Measurements from ENCODE around the gene RPP21. TPM values are rescaled to one million over a fixed set of nuclear protein-coding genes. Genes with fewer than 3 reads are reported as not detected.
A peak's percentile ranks its signal among the peaks of the same experiment; 100 is the strongest.

The RPP21 gene
- total RNA-seq, 1 experiment from 2014 or later, result 38.9 TPM

- in situ Hi-C loops (cut with HindIII; ENCODE audit: low pct_unique_long_range_greater_than_20kb, low sequenced_read_pairs), result loop anchor here (25.0 kb wide), 1 partner anchor 89 kb away; no protein-coding TSS in a partner anchor
- peak; percentile 77 for DNase-seq (ENCODE audit: low read depth, low spot score)
Measured at GRCh38 chr6:30326526-30327231, 18.3 kb upstream of the RPP21 start, which contains the start of gene TRIM39. TSS of gene TRIM39 (plus strand) at chr6:30326927. CDS start at chr6:30329318, 2,391 bp downstream.

DNA sequence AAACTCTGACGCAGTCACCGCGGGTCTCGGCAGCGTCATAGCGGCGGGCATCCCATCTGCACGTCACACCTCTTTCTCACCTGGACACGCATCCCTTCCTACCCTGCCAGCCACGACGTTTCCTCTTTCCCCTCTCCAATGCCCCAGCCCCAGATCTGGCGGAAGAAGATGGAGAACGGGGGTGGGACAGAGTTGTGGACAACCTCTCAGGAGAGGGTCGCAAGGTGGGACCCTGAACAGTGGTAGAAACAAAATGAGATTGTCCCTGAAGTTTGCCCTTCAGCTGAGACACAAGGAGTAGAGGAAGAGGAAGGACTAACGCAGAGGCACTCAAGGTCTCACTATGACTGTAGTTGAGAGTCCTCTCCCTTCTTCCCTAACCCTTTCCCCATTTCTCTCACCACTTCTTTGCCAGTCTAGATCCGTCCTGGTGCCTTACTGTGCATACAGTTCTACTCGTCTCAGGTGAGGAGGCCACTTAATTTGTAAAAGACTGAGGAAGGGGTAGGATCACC, 17.7 kb upstream of the RPP21 start:
- DNase-seq (ENCODE audit: low read depth, low spot score), result no peak
- in situ Hi-C loops (cut with HindIII; ENCODE audit: low pct_unique_long_range_greater_than_20kb, low sequenced_read_pairs), result loop anchor here (25.0 kb wide), 1 partner anchor 90 kb away; no protein-coding TSS in a partner anchor

DNA sequence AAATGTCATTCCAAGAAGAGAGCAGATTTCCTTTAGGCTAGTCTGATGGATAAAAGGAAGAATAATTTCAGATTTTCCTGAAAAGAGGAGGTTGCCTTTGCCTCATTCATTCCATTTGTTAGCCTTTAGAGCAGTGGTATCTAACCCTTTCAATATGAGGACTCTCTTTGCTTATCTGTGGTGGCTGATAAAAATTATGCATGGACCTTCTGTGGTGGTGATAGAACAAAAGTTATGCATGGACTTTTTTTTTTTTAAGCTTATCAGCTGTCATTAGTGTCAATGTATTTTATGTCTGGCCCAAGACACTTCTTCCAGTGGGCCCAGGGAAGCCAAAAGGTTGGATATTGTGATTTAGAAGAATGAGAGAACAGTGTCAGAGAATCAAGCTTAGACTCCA, 16.6 kb upstream of the RPP21 start:
- in situ Hi-C loops (cut with HindIII; ENCODE audit: low pct_unique_long_range_greater_than_20kb, low sequenced_read_pairs), result loop anchor here (25.0 kb wide), 1 partner anchor 91 kb away; no protein-coding TSS in a partner anchor
- DNase-seq (ENCODE audit: low read depth, low spot score), result no peak

- in situ Hi-C loops (cut with HindIII; ENCODE audit: low pct_unique_long_range_greater_than_20kb, low sequenced_read_pairs), result loop anchor here (25.0 kb wide), 1 partner anchor 92 kb away; no protein-coding TSS in a partner anchor
- DNase-seq (ENCODE audit: low read depth, low spot score), result no peak
Measured at GRCh38 chr6:30329331-30329730, 15.6 kb upstream of the RPP21 start.

DNA sequence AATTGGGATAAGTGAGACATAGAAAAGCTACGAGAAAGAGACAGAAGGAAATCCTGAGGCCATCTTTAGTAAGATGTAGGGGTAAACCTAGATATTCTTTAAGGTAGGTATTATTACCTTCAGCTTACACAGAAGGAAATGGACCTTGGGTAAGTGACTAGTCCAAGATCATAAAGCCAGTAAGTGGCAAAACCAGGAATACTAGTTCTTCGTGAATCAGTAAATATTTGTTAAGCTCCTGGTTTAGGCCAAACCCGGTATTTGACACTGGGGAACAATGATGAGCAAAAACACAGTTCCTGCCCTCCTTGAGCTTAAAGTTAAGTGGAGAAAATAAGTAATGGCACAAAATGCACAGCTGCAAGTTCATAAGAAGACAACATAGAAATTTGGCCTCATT, 13.0 kb upstream of the RPP21 start:
- in situ Hi-C loops (cut with HindIII; ENCODE audit: low pct_unique_long_range_greater_than_20kb, low sequenced_read_pairs), result loop anchor here (25.0 kb wide), 1 partner anchor 95 kb away; no protein-coding TSS in a partner anchor
- no peak for DNase-seq (ENCODE audit: low read depth, low spot score)

DNA sequence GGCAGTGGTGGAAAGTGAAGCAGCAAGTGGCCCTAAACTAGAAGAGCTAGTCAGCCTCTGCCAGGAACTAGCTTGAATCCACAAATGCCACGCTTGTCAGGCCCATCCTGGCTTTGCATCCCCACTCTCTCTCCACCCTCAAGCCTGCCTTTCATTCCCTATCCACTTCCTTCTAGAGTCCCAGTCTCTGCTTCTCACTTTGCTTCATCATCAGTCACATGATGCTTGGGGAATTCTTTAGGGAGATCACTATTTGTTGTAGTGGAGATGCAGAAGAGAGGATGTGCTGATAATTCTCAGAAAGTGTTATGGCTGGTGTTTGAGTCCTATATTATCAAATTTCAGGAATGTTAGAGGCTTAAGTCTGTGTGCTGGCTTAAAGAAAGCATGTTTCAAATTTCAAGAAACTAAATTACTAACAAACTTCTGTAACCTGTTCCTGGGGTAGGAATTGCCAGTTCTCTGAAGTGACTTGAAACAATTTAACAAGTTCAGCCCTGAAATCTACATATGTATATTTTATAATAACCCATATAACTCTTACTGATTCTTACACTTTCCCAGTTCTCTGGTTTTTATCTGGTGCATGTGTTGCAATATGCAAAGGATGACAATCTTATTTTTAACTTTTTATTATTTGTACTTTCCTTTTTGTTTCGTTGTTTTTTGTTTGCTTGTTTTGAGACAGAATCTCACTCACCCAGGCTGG, 10.7 kb upstream of the RPP21 start:
- peak; percentile 35 for DNase-seq (ENCODE audit: low read depth, low spot score)
- in situ Hi-C loops (cut with HindIII; ENCODE audit: low pct_unique_long_range_greater_than_20kb, low sequenced_read_pairs), result loop anchor here (25.0 kb wide), 1 partner anchor 97 kb away; no protein-coding TSS in a partner anchor

DNA sequence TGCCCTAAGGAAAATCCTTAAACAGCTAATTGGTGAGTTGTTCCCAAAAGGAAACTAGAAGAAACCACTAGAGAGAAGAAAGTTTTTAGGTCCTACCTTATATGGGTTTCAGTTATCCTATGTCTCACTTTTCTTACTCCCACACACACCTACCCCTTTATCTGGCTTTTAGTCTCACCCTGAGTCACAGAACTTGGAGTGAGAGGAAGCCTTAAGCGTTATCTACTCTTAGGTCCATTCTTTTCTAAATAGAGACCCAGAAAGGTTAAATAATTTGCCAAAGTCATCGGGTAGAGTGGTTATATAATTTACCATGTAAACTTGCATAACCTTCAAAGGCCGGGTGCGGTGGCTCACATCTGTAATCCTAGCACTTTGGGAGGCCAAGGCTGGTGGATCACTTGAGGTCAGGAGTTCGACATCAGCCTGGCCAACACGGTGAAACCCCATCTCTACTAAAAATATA, 4.3 kb upstream of the RPP21 start:
- DNase-seq (ENCODE audit: low read depth, low spot score), result no peak
- in situ Hi-C loops (cut with HindIII; ENCODE audit: low pct_unique_long_range_greater_than_20kb, low sequenced_read_pairs), result loop anchor here (25.0 kb wide), 1 partner anchor 103 kb away; no protein-coding TSS in a partner anchor

GRCh38 chr6:30341218-30341617, 3.7 kb upstream of the RPP21 start:
- in situ Hi-C loops (cut with HindIII; ENCODE audit: low pct_unique_long_range_greater_than_20kb, low sequenced_read_pairs), result loop anchor here (25.0 kb wide), 1 partner anchor 104 kb away; no protein-coding TSS in a partner anchor
- DNase-seq (ENCODE audit: low read depth, low spot score), result no peak

DNA sequence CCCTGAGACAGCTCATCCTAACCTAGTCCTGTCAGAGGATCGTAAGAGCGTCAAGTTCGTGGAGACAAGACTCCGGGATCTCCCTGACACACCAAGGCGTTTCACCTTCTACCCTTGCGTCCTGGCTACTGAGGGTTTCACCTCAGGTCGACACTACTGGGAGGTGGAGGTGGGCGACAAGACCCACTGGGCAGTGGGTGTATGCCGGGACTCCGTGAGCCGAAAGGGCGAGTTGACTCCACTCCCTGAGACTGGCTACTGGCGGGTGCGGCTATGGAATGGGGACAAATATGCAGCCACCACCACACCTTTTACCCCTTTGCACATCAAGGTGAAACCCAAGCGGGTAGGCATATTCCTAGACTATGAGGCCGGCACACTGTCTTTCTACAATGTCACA, 3.2 kb upstream of the RPP21 start:
- in situ Hi-C loops (cut with HindIII; ENCODE audit: low pct_unique_long_range_greater_than_20kb, low sequenced_read_pairs), result loop anchor here (25.0 kb wide), 1 partner anchor 104 kb away; no protein-coding TSS in a partner anchor
- no peak for DNase-seq (ENCODE audit: low read depth, low spot score)

DNA sequence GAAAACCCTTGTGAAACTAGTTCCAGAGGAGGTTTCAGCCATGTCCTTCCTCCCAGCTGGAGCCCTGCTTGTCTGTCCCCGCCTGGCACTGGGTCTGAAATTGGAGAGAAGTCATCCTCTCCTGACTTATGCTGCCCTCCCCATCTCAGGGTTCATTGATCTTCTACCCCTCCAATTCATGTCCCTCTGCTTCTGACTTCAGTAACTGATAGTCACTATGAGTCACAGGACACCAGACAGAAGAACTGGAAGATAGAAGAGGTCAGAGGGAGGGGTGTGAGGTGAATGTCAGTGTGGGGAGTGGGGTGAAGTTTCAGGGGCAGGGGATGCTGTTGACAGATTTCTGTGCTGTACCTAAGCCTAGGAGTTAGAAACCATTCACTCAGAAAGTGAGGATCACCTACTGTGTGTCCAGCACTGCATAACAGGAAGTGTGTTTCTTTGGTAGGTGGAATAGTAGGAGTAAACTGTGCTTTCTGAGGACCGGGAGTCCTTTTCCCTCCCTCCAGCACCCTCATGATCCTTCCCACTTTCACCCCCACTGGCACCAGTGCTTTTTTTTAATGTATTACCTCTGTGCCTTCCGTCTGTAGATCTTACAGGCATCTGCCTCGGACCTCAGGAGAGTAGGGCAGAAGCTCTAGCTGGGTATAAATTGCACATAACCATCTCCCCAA, 627 bp upstream of the RPP21 start:
- in situ Hi-C loops (cut with HindIII; ENCODE audit: low pct_unique_long_range_greater_than_20kb, low sequenced_read_pairs), result loop anchor here (25.0 kb wide), 1 partner anchor 107 kb away; no protein-coding TSS in a partner anchor
- no peak for DNase-seq (ENCODE audit: low read depth, low spot score)

DNA sequence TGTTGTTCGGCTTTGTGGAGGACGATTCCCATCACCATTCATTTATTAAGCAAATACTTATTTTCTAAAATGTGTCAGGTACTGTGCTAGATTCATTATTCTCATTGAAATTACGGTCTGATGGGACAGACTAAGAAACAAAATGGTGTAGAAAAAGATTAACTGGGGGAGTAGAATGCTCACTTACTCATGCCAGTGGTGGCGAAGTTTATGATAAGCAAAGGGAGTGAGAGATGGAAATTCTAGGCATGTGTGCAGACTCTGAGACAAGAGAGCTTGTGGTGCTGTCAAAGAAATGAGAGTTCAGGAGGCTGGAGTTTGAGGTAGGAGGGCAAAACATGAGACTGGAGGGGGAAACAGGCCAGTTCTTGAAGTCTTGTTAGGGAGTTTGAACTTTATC, 896 bp downstream of the RPP21 start:
- no peak for DNase-seq (ENCODE audit: low read depth, low spot score)
- in situ Hi-C loops (cut with HindIII; ENCODE audit: low pct_unique_long_range_greater_than_20kb, low sequenced_read_pairs), result loop anchor here (25.0 kb wide), 1 partner anchor 109 kb away; no protein-coding TSS in a partner anchor

DNA sequence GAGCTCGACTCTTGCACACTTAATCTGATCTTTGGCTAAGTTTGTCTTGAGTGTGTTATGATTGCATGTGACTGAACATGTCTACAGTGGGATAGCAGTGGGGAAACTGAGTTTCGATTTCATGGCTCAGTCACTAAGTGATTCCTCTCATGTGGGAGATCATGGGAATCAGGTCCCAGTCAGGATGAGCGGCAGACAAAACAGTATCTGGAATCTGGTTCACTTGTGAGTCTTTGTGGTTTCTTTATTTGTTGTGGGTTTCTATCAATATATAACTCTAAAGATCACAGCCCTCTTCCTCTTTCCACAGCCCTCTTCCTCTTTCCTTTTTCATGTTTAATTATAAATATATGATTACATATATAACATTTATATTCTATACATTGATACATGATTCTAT, 4.0 kb downstream of the RPP21 start:
- no peak for DNase-seq (ENCODE audit: low read depth, low spot score)
- in situ Hi-C loops (cut with HindIII; ENCODE audit: low pct_unique_long_range_greater_than_20kb, low sequenced_read_pairs), result loop anchor here (25.0 kb wide), 1 partner anchor 112 kb away; no protein-coding TSS in a partner anchor

- in situ Hi-C loops (cut with HindIII; ENCODE audit: low pct_unique_long_range_greater_than_20kb, low sequenced_read_pairs), result loop anchor here (25.0 kb wide), 1 partner anchor 112 kb away; no protein-coding TSS in a partner anchor
- no peak for DNase-seq (ENCODE audit: low read depth, low spot score)
Measured at GRCh38 chr6:30349421-30350177, 4.6 kb downstream of the RPP21 start.

- in situ Hi-C loops (cut with HindIII; ENCODE audit: low pct_unique_long_range_greater_than_20kb, low sequenced_read_pairs), result no loop called here
- no peak for DNase-seq (ENCODE audit: low read depth, low spot score)
Measured at GRCh38 chr6:30350524-30350923, 5.6 kb downstream of the RPP21 start.

GRCh38 chr6:30352550-30352949, 7.6 kb downstream of the RPP21 start:
- in situ Hi-C loops (cut with HindIII; ENCODE audit: low pct_unique_long_range_greater_than_20kb, low sequenced_read_pairs), result no loop called here
- no peak for DNase-seq (ENCODE audit: low read depth, low spot score)

DNA sequence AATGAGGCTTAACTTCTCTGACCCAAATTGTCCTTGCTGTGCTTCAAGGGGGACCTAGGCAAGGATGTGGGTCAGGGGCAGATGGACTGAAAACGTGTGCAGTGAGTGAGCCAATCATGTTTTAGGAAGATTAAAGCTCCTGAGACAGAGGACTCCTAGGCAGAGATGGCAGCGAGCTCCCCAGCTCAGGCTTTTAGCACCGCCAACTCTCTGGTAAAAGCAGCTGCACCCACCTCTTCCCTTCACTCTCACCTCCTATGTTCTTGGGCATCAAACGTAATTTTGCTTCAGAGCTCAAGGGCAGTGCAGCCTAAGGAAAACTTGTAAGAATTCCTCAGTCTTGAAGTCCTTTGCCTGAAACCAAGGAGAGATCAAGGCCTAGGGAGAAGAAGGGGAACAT, 10.3 kb downstream of the RPP21 start:
- in situ Hi-C loops (cut with HindIII; ENCODE audit: low pct_unique_long_range_greater_than_20kb, low sequenced_read_pairs), result no loop called here

DNA sequence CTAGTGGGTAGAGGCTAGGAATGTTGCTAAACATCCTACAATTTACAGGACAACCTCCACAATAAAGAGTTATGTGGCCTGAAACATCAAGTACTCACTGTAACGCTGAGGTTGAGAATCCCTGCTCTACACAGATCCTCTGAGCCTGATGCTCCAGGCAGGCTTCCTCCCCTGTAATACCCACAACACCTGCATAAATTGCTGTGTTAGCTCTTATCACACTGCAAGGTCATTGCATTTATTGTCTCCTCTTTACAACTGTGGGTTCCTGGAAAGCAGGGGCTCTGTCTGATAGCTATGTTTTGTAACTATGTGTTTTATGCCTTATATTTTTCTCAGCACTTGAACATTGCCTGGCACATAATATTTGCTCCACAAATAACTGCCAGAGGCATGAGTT, 11.6 kb downstream of the RPP21 start:
- DNase-seq (ENCODE audit: low read depth, low spot score), result no peak

More for the DNA sequence above, 10.3 kb downstream of the RPP21 start:
- DNase-seq (ENCODE audit: low read depth, low spot score), result no peak

More for the DNA sequence above, 11.6 kb downstream of the RPP21 start:
- in situ Hi-C loops (cut with HindIII; ENCODE audit: low pct_unique_long_range_greater_than_20kb, low sequenced_read_pairs), result no loop called here
